GM23338 (cell line): ENCODE results near the gene CARD10. TPM values are rescaled to one million over a fixed set of nuclear protein-coding genes. Genes with fewer than 3 reads are reported as not detected.
A peak's percentile ranks its signal among the peaks of the same experiment; 100 is the strongest.

ENCODE experiments used
- ATAC-seq: fragments of 200-7000 bp; cut with Tn5 transposase; 3 replicates; pipeline ENCODE4 v1.9.1; 2020
- DNase-seq: peaks from one replicate; pipeline ENCODE4 v3.0.0-alpha.2; 2015; ENCODE audit warnings: low spot score
- H2AFZ ChIP-seq: fragments of 200-600 bp; sonication (generic); 2 replicates; pipeline ENCODE4 v1.8.0; 2016; ENCODE audit warnings: antibody characterized with exemption, mild to moderate bottlenecking, moderate library complexity
- H3F3A ChIP-seq: fragments of 200-600 bp; sonication (generic); replicated peaks from 2 replicates; pipeline ENCODE4 v1.8.0; 2017; ENCODE audit warnings: antibody characterized with exemption, mixed run types, low read depth
- H3K27ac ChIP-seq: fragments of 200-600 bp; sonication (generic); 2 replicates; pipeline ENCODE4 v1.6.1; 2016; ENCODE audit warnings: low read depth
- H3K27me3 ChIP-seq: fragments of 200-600 bp; sonication (generic); 2 replicates; pipeline ENCODE4 v1.8.0; 2016; ENCODE audit warnings: mild to moderate bottlenecking, mixed run types, moderate library complexity; ENCODE audit not compliant: insufficient read depth
- H3K36me3 ChIP-seq: fragments of 200-600 bp; sonication (generic); 2 replicates; pipeline ENCODE4 v1.8.0; 2016; ENCODE audit warnings: mild to moderate bottlenecking; ENCODE audit not compliant: insufficient read depth
- H3K4me1 ChIP-seq: fragments of 200-600 bp; sonication (generic); 2 replicates; pipeline ENCODE4 v1.8.0; 2016; ENCODE audit warnings: mild to moderate bottlenecking, moderate library complexity; ENCODE audit not compliant: insufficient read depth
- H3K4me2 ChIP-seq: fragments of 200-600 bp; sonication (generic); 2 replicates; pipeline ENCODE4 v1.7.1; 2017; ENCODE audit warnings: mixed run types
- H3K4me3 ChIP-seq: fragments of 200-600 bp; sonication (generic); 2 replicates; pipeline ENCODE4 v1.6.1; 2016; ENCODE audit warnings: mixed run types
- H3K79me2 ChIP-seq: fragments of 200-600 bp; sonication (generic); replicated peaks from 2 replicates; pipeline ENCODE4 v1.8.0; 2017; ENCODE audit warnings: mild to moderate bottlenecking; ENCODE audit not compliant: insufficient read depth
- H3K9me2 ChIP-seq: fragments of 200-600 bp; sonication (generic); 2 replicates; pipeline ENCODE4 v1.8.0; 2017; ENCODE audit not compliant: insufficient read depth
- H4K20me1 ChIP-seq: fragments of 200-600 bp; sonication (generic); replicated peaks from 2 replicates; pipeline ENCODE4 v1.8.0; 2017; ENCODE audit warnings: mild to moderate bottlenecking; ENCODE audit not compliant: insufficient read depth
- H3K27ac Mint-ChIP-seq: 2 replicates; pipeline ENCODE4 v1.8.0; 2020; ENCODE audit warnings: inconsistent platforms, mild to moderate bottlenecking, moderate library complexity, mixed read lengths
- H3K27me3 Mint-ChIP-seq: 3 replicates; pipeline ENCODE4 v1.8.0; 2022; ENCODE audit warnings: low read depth, mild to moderate bottlenecking, moderate library complexity, mixed read lengths, inconsistent platforms; ENCODE audit not compliant: insufficient read depth, poor library complexity
- H3K36me3 Mint-ChIP-seq: 3 replicates; pipeline ENCODE4 v1.8.0; 2021; ENCODE audit warnings: low read depth, mild to moderate bottlenecking, inconsistent platforms, moderate library complexity, mixed read lengths
- H3K4me1 Mint-ChIP-seq: 3 replicates; pipeline ENCODE4 v1.8.0; 2020; ENCODE audit warnings: mild to moderate bottlenecking, inconsistent platforms, mixed read lengths
- H3K4me3 Mint-ChIP-seq: 3 replicates; pipeline ENCODE4 v1.8.0; 2021; ENCODE audit warnings: moderate library complexity, mild to moderate bottlenecking, inconsistent platforms, mixed read lengths
- H3K9me3 Mint-ChIP-seq: 3 replicates; pipeline ENCODE4 v1.8.0; 2020; ENCODE audit warnings: moderate library complexity, mild to moderate bottlenecking, inconsistent platforms, mixed read lengths
- CREB1 ChIP-seq: fragments of 250-450 bp; sonication (Bioruptor Pico); IDR thresholded peaks from 2 replicates; pipeline ENCODE4 v1.5.0; 2020; ENCODE audit warnings: low read depth, mild to moderate bottlenecking, moderate library complexity
- ETS1 ChIP-seq: IDR thresholded peaks from 2 replicates; pipeline ENCODE4 v1.6.1; 2016; ENCODE audit warnings: antibody characterized with exemption
- EZH2 ChIP-seq: fragments of 200-600 bp; sonication (generic); IDR thresholded peaks from one replicate; pipeline ENCODE4 v1.8.0; 2017; ENCODE audit warnings: antibody characterized with exemption, mild to moderate bottlenecking, low read depth; ENCODE audit not compliant: unreplicated experiment
- EZH2phosphoT487 ChIP-seq: fragments of 200-600 bp; sonication (generic); IDR thresholded peaks from one replicate; pipeline ENCODE4 v1.8.1; 2018; ENCODE audit warnings: antibody characterized with exemption; ENCODE audit not compliant: unreplicated experiment
- JUNB ChIP-seq: IDR thresholded peaks from one replicate; pipeline ENCODE4 v1.6.1; 2016; ENCODE audit warnings: antibody characterized with exemption; ENCODE audit not compliant: unreplicated experiment
- NANOG ChIP-seq: IDR thresholded peaks from 2 replicates; pipeline ENCODE4 v1.6.1; 2016; ENCODE audit warnings: antibody characterized with exemption, borderline replicate concordance
- STAT1 ChIP-seq: IDR thresholded peaks from one replicate; pipeline ENCODE4 v1.6.1; 2016; ENCODE audit warnings: antibody characterized with exemption; ENCODE audit not compliant: unreplicated experiment
- ZNF114 ChIP-seq: fragments of 250-450 bp; sonication (Bioruptor Pico); IDR thresholded peaks from 2 replicates; pipeline ENCODE4 v1.5.0; 2020; ENCODE audit warnings: mild to moderate bottlenecking, moderate library complexity
- ZNF331 ChIP-seq: fragments of 250-450 bp; sonication (Bioruptor Pico); IDR thresholded peaks from 2 replicates; pipeline ENCODE4 v1.5.0; 2020; ENCODE audit warnings: low read depth, mild to moderate bottlenecking, moderate library complexity
- polyA plus RNA-seq: library from polyadenylated mRNA; unstranded; fragments of >200 nt; fragmentation: Nextera tagmentation; extraction: Ambion mirVana; gene quantifications from 2 replicates; pipeline ENCODE4 v1.2.1, GENCODE V29; 2016
- total RNA-seq: library from RNA; depleted of rRNA; stranded (reverse); fragments of >200 nt; shearing (Covaris generic); gene quantifications from 2 replicates; pipeline ENCODE4 v1.2.3, GENCODE V29; 2014
- TF ChIP-seq, protein P1 (sequence below): IDR thresholded peaks from one replicate; pipeline ENCODE4 v1.6.1; 2018; ENCODE audit warnings: antibody characterized with exemption; ENCODE audit not compliant: unreplicated experiment
- TF ChIP-seq, protein P2 (sequence below), 2 experiments: fragments of 200-600 bp in 1 of 2; sonication (generic) in 1 of 2; conservative IDR thresholded peaks; 2 replicates each; pipeline versions ENCODE4 v1.5.1 to v1.6.1; 2016 to 2017; ENCODE audit warnings: antibody characterized with exemption in 2 of 2, low read depth in 2 of 2, mild to moderate bottlenecking in 2 of 2, moderate library complexity in 1 of 2

Gene CARD10
- total and polyA plus RNA-seq, 2 experiments from 2014 or later, result 5.4 to 17.2 TPM

DNA sequence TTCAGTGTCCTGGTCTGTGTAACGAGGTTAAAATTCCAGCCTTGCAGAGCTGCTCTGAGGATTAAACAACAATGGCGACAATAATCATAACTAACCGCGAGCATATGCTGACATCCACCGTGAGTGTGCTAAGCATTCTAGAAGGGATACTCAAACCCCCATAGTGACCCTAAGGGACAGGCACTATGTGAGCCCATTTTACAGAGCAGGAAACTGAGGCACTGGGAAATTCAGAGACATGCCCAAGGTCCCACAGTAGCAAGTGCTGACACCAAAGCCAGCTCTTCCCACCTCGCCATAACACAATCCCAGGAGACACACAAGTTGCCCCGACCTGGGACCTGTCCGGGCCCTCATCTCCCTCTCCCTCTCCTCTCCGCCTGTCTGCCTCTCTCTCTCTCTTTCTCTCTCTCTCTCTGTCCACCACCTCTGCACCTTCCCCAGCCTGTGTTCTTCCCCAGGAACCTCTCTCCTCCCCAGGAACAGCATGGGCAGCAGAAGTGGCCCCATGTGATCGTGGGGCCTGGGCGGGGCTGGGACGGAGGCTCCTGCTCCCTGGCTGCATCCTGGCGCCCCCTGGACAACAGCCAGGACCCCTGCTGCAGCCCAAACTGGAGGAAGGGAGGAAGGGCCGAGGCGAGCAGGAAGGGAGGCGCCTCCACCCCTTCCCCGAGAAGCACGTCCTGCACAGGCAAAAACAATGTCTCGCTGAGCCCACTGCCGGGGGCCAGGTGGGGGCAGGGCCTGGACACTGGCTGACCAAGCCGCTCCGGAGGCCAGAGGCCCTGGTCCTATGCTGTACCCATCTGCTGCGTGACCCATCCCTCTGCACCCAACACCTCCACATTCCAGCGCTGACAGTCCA lies 18.2 kb downstream of the CARD10 start:
- H3K79me2 ChIP-seq, result no peaks in the 10 kb centered on the region
- no peak overlapping the region for H3K4me2 ChIP-seq
- H2AFZ ChIP-seq, result no peak overlapping the region

GRCh38 chr22:37499789-37500540 lies 19.2 kb downstream of the CARD10 start:
- H3K4me3 ChIP-seq, result no peak overlapping the region
- TF ChIP-seq, protein P1, sequence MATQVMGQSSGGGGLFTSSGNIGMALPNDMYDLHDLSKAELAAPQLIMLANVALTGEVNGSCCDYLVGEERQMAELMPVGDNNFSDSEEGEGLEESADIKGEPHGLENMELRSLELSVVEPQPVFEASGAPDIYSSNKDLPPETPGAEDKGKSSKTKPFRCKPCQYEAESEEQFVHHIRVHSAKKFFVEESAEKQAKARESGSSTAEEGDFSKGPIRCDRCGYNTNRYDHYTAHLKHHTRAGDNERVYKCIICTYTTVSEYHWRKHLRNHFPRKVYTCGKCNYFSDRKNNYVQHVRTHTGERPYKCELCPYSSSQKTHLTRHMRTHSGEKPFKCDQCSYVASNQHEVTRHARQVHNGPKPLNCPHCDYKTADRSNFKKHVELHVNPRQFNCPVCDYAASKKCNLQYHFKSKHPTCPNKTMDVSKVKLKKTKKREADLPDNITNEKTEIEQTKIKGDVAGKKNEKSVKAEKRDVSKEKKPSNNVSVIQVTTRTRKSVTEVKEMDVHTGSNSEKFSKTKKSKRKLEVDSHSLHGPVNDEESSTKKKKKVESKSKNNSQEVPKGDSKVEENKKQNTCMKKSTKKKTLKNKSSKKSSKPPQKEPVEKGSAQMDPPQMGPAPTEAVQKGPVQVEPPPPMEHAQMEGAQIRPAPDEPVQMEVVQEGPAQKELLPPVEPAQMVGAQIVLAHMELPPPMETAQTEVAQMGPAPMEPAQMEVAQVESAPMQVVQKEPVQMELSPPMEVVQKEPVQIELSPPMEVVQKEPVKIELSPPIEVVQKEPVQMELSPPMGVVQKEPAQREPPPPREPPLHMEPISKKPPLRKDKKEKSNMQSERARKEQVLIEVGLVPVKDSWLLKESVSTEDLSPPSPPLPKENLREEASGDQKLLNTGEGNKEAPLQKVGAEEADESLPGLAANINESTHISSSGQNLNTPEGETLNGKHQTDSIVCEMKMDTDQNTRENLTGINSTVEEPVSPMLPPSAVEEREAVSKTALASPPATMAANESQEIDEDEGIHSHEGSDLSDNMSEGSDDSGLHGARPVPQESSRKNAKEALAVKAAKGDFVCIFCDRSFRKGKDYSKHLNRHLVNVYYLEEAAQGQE, result no peak
- TF ChIP-seq ZNF331 (CRISPR knock-in tag) (no peak), STAT1 (no peak), CREB1 (no peak), EZH2phosphoT487 (no peak), NANOG (no peak), JUNB (no peak), ETS1 (no peak), ZNF114 (CRISPR knock-in tag) (no peak), EZH2 (no peak)
- TF ChIP-seq, protein P2, sequence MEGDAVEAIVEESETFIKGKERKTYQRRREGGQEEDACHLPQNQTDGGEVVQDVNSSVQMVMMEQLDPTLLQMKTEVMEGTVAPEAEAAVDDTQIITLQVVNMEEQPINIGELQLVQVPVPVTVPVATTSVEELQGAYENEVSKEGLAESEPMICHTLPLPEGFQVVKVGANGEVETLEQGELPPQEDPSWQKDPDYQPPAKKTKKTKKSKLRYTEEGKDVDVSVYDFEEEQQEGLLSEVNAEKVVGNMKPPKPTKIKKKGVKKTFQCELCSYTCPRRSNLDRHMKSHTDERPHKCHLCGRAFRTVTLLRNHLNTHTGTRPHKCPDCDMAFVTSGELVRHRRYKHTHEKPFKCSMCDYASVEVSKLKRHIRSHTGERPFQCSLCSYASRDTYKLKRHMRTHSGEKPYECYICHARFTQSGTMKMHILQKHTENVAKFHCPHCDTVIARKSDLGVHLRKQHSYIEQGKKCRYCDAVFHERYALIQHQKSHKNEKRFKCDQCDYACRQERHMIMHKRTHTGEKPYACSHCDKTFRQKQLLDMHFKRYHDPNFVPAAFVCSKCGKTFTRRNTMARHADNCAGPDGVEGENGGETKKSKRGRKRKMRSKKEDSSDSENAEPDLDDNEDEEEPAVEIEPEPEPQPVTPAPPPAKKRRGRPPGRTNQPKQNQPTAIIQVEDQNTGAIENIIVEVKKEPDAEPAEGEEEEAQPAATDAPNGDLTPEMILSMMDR (conservative IDR thresholded peaks at IDR 0.05; ENCODE audit: low read depth in 2 of 2), result no peak

More for the DNA sequence above, 18.2 kb downstream of the CARD10 start:
- TF ChIP-seq CREB1, result no peak
- TF ChIP-seq, protein P2 (conservative IDR thresholded peaks at IDR 0.05; ENCODE audit: low read depth in 2 of 2), result peak; percentile 9 to 37; a peak in 2 of 4 replicates
- no peak overlapping the region for H3K4me3 ChIP-seq
- peaks cover 9% of the 10 kb centered on the region; the same call in 1 of the 2 replicates for H3K4me1 ChIP-seq
- ATAC-seq (no peak; the same call in 2 of the 3 replicates), DNase-seq (no peak)
- H3K36me3 ChIP-seq, result no peaks in the 10 kb centered on the region
- peak overlapping the region; percentile 69 for H3K27ac Mint-ChIP-seq
- H3K4me1 Mint-ChIP-seq, result peaks cover 40% of the 10 kb centered on the region
- H3K36me3 Mint-ChIP-seq, result peaks cover 5% of the 10 kb centered on the region; the same call in 2 of the 3 replicates
- no peak overlapping the region for H3K27ac ChIP-seq
- H3K27me3 ChIP-seq, result no peaks in the 10 kb centered on the region
- H3K9me2 ChIP-seq, result no peaks in the 10 kb centered on the region
- peak overlapping the region; percentile 37; the same call in 2 of the 3 replicates for H3K4me3 Mint-ChIP-seq
- peaks cover 15% of the 10 kb centered on the region for H3K27me3 Mint-ChIP-seq
- H3K9me3 Mint-ChIP-seq, result no peaks in the 10 kb centered on the region
- no peaks in the 10 kb centered on the region for H4K20me1 ChIP-seq
- 0 out of 2 replicates have a peak, but pooled peaks cover 4% of the 10 kb centered on the region for H3F3A ChIP-seq

More at GRCh38 chr22:37499789-37500540, 19.2 kb downstream of the CARD10 start:
- H3K36me3 ChIP-seq, result no peaks in the 10 kb centered on the region
- Mint-ChIP-seq H3K4me1 (peaks cover 40% of the 10 kb centered on the region), H3K36me3 (peaks cover 5% of the 10 kb centered on the region; the same call in 2 of the 3 replicates), H3K27ac (no peak overlapping the region), H3K27me3 (peaks cover 18% of the 10 kb centered on the region), H3K4me3 (no peak overlapping the region), H3K9me3 (no peaks in the 10 kb centered on the region)
- H3K9me2 ChIP-seq, result no peaks in the 10 kb centered on the region
- H3F3A ChIP-seq, result 0 out of 2 replicates have a peak, but pooled peaks cover 4% of the 10 kb centered on the region
- H3K27ac ChIP-seq, result no peak overlapping the region
- H3K4me1 ChIP-seq, result peaks cover 9% of the 10 kb centered on the region; the same call in 1 of the 2 replicates
- H3K4me2 ChIP-seq, result no peak overlapping the region
- H3K79me2 ChIP-seq, result no peaks in the 10 kb centered on the region
- no peak overlapping the region for H2AFZ ChIP-seq
- no peaks in the 10 kb centered on the region for H4K20me1 ChIP-seq
- ATAC-seq (no peak), DNase-seq (no peak)
- H3K27me3 ChIP-seq, result no peaks in the 10 kb centered on the region
